Activated CD4-positive, alpha-beta T cell treated with anti-CD3 and anti-CD28 coated beads, Interleukin-2, Interleukin-6, amounts not matched to agents 100 ng/mL and 50 ng/mL, durations not matched to agents 16 hours and 8 hours (primary cell): Measurements from ENCODE around the gene SRMS.
A peak's percentile ranks its signal among the peaks of the same experiment; 100 is the strongest.

Experiments used
- DNase-seq: peaks from one replicate; pipeline ENCODE4 v3.0.0-alpha.2; 2020

SRMS gene

GRCh38 chr20:63536997-63537524 is 10.5 kb downstream of the SRMS start, which contains the start of gene PTK6:
TSS of gene PTK6 (minus strand) at chr20:63537376. CDS start at chr20:63537314, 62 bp downstream.
- peak; percentile 56 for DNase-seq

- no peak for DNase-seq
These were observed 11.1 kb downstream of the SRMS start for GRCh38 chr20:63536241-63536977.

GRCh38 chr20:63534831-63535651 is 12.5 kb downstream of the SRMS start:
- DNase-seq, result no peak

- no peak for DNase-seq
These were observed 13.1 kb downstream of the SRMS start for GRCh38 chr20:63534427-63534830.

GRCh38 chr20:63533871-63534393 is 13.6 kb downstream of the SRMS start:
- no peak for DNase-seq

- DNase-seq, result no peak
These were observed 14.2 kb downstream of the SRMS start for GRCh38 chr20:63533388-63533787.

- DNase-seq, result no peak
These were observed 15.0 kb downstream of the SRMS start for GRCh38 chr20:63532449-63532971.

- no peak for DNase-seq
These were observed 15.7 kb downstream of the SRMS start for GRCh38 chr20:63531686-63532448.

GRCh38 chr20:63530788-63531160 is 16.8 kb downstream of the SRMS start:
- no peak for DNase-seq

GRCh38 chr20:63529861-63530787 is 17.4 kb downstream of the SRMS start:
- DNase-seq, result no peak

GRCh38 chr20:63529180-63529860 is 18.2 kb downstream of the SRMS start:
- DNase-seq, result no peak

GRCh38 chr20:63527184-63527583 is 20.4 kb downstream of the SRMS start:
- no peak for DNase-seq

GRCh38 chr20:63525971-63526370 is 21.6 kb downstream of the SRMS start:
- no peak for DNase-seq

GRCh38 chr20:63525185-63525584 is 22.4 kb downstream of the SRMS start:
- no peak for DNase-seq

- no peak for DNase-seq
These were observed 24.5 kb downstream of the SRMS start for GRCh38 chr20:63522981-63523611.

GRCh38 chr20:63522091-63522868 is 25.3 kb downstream of the SRMS start:
- DNase-seq, result no peak

GRCh38 chr20:63521602-63522001 is 25.9 kb downstream of the SRMS start:
- DNase-seq, result no peak

- peak; percentile 80 for DNase-seq
These were observed 26.5 kb downstream of the SRMS start for GRCh38 chr20:63520934-63521601.

- DNase-seq, result peak; percentile 90
These were observed 27.0 kb downstream of the SRMS start, which contains the start of gene PPDPF for GRCh38 chr20:63520504-63520933. TSS of gene PPDPF (plus strand) at chr20:63520765. CDS start at chr20:63521309, 544 bp downstream.
